Loucy (cell line): Measurements from ENCODE around the gene CCM2.

Experiments
- CTCF ChIP-seq: fragments of 200-600 bp; sonication (generic); conservative IDR thresholded peaks from 2 replicates; pipeline ENCODE4 v1.5.1; 2014; ENCODE audit warnings: mild to moderate bottlenecking, antibody characterized with exemption, low read length
- EZH2phosphoT487 ChIP-seq: fragments of 200-600 bp; IDR thresholded peaks from 2 replicates; pipeline ENCODE4 v1.6.1; 2018; ENCODE audit warnings: antibody characterized with exemption, mild to moderate bottlenecking, moderate library complexity, borderline replicate concordance

DNA sequence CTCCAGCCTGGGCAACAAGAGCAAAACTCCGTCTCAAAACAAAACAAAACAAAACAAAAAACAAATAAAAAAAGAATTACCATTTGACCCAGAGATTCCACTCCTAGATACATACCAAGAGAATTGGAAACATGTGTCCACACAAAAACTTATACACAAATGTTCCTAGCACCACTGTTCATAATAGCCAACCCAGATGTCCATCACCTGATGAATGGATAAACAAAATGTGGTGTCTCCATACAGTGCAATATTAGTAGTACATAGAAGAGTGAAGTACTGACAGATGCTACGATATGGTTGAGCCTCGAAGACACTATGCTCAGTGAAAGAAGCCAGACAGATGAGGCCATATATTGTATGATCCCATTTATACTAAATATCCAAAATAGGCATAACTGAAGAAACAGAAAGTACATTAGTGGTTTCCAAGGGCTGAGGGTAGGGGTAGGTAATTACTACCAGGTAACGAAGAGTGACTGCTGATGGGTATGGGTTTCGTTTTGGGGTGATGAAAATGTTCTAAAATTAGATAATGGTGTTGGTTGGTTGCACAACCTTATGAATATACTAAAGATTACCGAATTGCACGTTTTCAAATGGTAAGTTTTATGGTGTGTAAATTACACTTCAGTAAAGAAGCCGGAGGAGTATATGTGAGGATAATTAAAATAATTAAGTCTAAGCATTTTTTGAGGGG lies 41.2 kb upstream of the CCM2 start:
- TF ChIP-seq CTCF (no peak), EZH2phosphoT487 (no peak)
